Suppressor macrophage treated with lipopolysaccharide for 1 hour (primary cell): Measurements from ENCODE around the gene CACNA1D.

Source experiments
- DNase-seq, 3 donors: peaks; one replicate each; pipeline ENCODE4 v3.0.0-alpha.2; 2020 to 2022

The CACNA1D gene

GRCh38 chr3:53863145-53863544 is 368.7 kb downstream of the CACNA1D start:
- no peak for DNase-seq
